Measurements from ENCODE around the gene SLC16A6. TPM values are rescaled to one million over a fixed set of nuclear protein-coding genes. Genes with fewer than 3 reads are reported as not detected.
"Not testable (repeated sequence)": the region's sequence is repeated elsewhere in the genome, so short reads cannot be mapped to it uniquely, and the experiment has no call there.

The SLC16A6 gene
- total RNA-seq, 1 experiment from 2014 or later, result 4.8 TPM

- H3K79me2 ChIP-seq (ENCODE audit: insufficient read depth, low read length), result no peaks in the 10 kb centered on the region
- RAD21 ChIA-PET (ENCODE audit: low non-redundant PET in 1 of 2, low total read pairs in 2 of 2, uncharacterized antibody in 2 of 2, unreplicated experiment in 2 of 2), result no interaction called here
- no peaks in the 10 kb centered on the region for H3K27me3 ChIP-seq (ENCODE audit: insufficient read depth, low read length)
- H3K27ac ChIP-seq (ENCODE audit: low read depth, low read length), result no peak overlapping the region
- H3K9me2 ChIP-seq (ENCODE audit: insufficient read depth), result no peaks in the 10 kb centered on the region
- no TSS peak for BruUV-seq (replicated peaks)
- peaks cover 8 to 51% of the 10 kb centered on the region in 2 experiments; a peak in 3 of 4 replicates for H3K4me1 ChIP-seq (ENCODE audit: control insufficient read depth in 1 of 2, insufficient read depth in 2 of 2, low read length in 2 of 2)
- H3K36me3 ChIP-seq (ENCODE audit: control insufficient read depth in 1 of 2, insufficient read depth in 2 of 2, low read length in 2 of 2), result no peaks in the 10 kb centered on the region
- peak overlapping the region; percentile 1; the same call in 1 of the 2 replicates for H3K4me2 ChIP-seq (ENCODE audit: low read length)
- intact Hi-C loops (cut with micrococcal nuclease), result no loop called here
- H3K9me3 ChIP-seq (ENCODE audit: control insufficient read depth in 1 of 2, insufficient read depth in 1 of 2, low read depth in 1 of 2, low read length in 2 of 2), result no peaks in the 10 kb centered on the region
- no peak for DNase-seq (ENCODE audit: low read depth, low spot score)
- no peak for TF ChIP-seq CEBPB (IDR thresholded peaks at IDR 0.05; ENCODE audit: low read depth)
- TF ChIP-seq FOSL1 (IDR thresholded peaks at IDR 0.05; ENCODE audit: low read depth), result 0 out of 2 replicates have a peak, but pooled peaks have one; percentile 38
- no peak overlapping the region for H3K9ac ChIP-seq (ENCODE audit: low read length)
- POLR2A ChIA-PET, result no interaction called here
- H2AFZ ChIP-seq (ENCODE audit: low read depth, low read length, poor library complexity, severe bottlenecking), result no peak overlapping the region
- H4K20me1 ChIP-seq (ENCODE audit: insufficient read depth), result no peaks in the 10 kb centered on the region
- no peak overlapping the region for H3K4me3 ChIP-seq (replicated peaks in 1 of 2; ENCODE audit: low read depth in 1 of 2, low read length in 2 of 2)
- no peak for ATAC-seq
- CTCF ChIA-PET, result no interaction called here
These were observed 59.4 kb downstream of the SLC16A6 start for GRCh38 chr17:68231541-68231940.

- CTCF ChIA-PET; H4K20me1 ChIP-seq (ENCODE audit: insufficient read depth); H3K9me3 ChIP-seq (ENCODE audit: control insufficient read depth in 1 of 2, insufficient read depth in 1 of 2, low read depth in 1 of 2, low read length in 2 of 2); H2AFZ ChIP-seq (ENCODE audit: low read depth, low read length, poor library complexity, severe bottlenecking); H3K27me3 ChIP-seq (ENCODE audit: insufficient read depth, low read length); H3K79me2 ChIP-seq (ENCODE audit: insufficient read depth, low read length); DNase-seq (ENCODE audit: low read depth, low spot score); BruUV-seq (replicated peaks); H3K36me3 ChIP-seq (ENCODE audit: control insufficient read depth in 1 of 2, insufficient read depth in 2 of 2, low read length in 2 of 2); H3K9ac ChIP-seq (ENCODE audit: low read length); H3K9me2 ChIP-seq (ENCODE audit: insufficient read depth); ATAC-seq; POLR2A ChIA-PET; H3K4me3 ChIP-seq (replicated peaks in 1 of 2; ENCODE audit: low read depth in 1 of 2, low read length in 2 of 2); intact Hi-C loops (cut with micrococcal nuclease); RAD21 ChIA-PET (ENCODE audit: low non-redundant PET in 1 of 2, low total read pairs in 2 of 2, uncharacterized antibody in 2 of 2, unreplicated experiment in 2 of 2); H3K27ac ChIP-seq (ENCODE audit: low read depth, low read length): not testable (repeated sequence)
- H3K4me1 ChIP-seq (ENCODE audit: control insufficient read depth in 1 of 2, insufficient read depth in 2 of 2, low read length in 2 of 2), result peaks cover 8 to 51% of the 10 kb centered on the region in 2 experiments; a peak in 3 of 4 replicates
- H3K4me2 ChIP-seq (ENCODE audit: low read length), result peak overlapping the region; percentile 1; the same call in 1 of the 2 replicates
These were observed 59.8 kb downstream of the SLC16A6 start for GRCh38 chr17:68231131-68231530.

GRCh38 chr17:68229619-68230018 lies 61.3 kb downstream of the SLC16A6 start:
- ATAC-seq, result no peak
- H3K4me3 ChIP-seq (replicated peaks in 1 of 2; ENCODE audit: low read depth in 1 of 2, low read length in 2 of 2), result no peak overlapping the region
- H3K36me3 ChIP-seq (ENCODE audit: control insufficient read depth in 1 of 2, insufficient read depth in 2 of 2, low read length in 2 of 2), result no peaks in the 10 kb centered on the region
- no peaks in the 10 kb centered on the region for H4K20me1 ChIP-seq (ENCODE audit: insufficient read depth)
- RAD21 ChIA-PET (ENCODE audit: low non-redundant PET in 1 of 2, low total read pairs in 2 of 2, uncharacterized antibody in 2 of 2, unreplicated experiment in 2 of 2), result no interaction called here
- H3K9me3 ChIP-seq (ENCODE audit: control insufficient read depth in 1 of 2, insufficient read depth in 1 of 2, low read depth in 1 of 2, low read length in 2 of 2), result no peaks in the 10 kb centered on the region
- H3K9ac ChIP-seq (ENCODE audit: low read length), result no peak overlapping the region
- POLR2A ChIA-PET, result no interaction called here
- peaks cover 7 to 37% of the 10 kb centered on the region in 2 experiments; a peak in 3 of 4 replicates for H3K4me1 ChIP-seq (ENCODE audit: control insufficient read depth in 1 of 2, insufficient read depth in 2 of 2, low read length in 2 of 2)
- H3K9me2 ChIP-seq (ENCODE audit: insufficient read depth), result no peaks in the 10 kb centered on the region
- H3K4me2 ChIP-seq (ENCODE audit: low read length), result no peak overlapping the region
- intact Hi-C loops (cut with micrococcal nuclease), result no loop called here
- no TSS peak for BruUV-seq (replicated peaks)
- no peak overlapping the region for H2AFZ ChIP-seq (ENCODE audit: low read depth, low read length, poor library complexity, severe bottlenecking)
- CTCF ChIA-PET, result no interaction called here
- no peak overlapping the region for H3K27ac ChIP-seq (ENCODE audit: low read depth, low read length)
- H3K79me2 ChIP-seq (ENCODE audit: insufficient read depth, low read length), result no peaks in the 10 kb centered on the region
- TF ChIP-seq ELF1 (IDR thresholded peaks at IDR 0.05; ENCODE audit: borderline replicate concordance, low read depth), result no peak
- no peak for TF ChIP-seq YY1 (IDR thresholded peaks at IDR 0.05; ENCODE audit: extremely low read depth, insufficient replicate concordance, low read depth, low read length)
- no peak for TF ChIP-seq POLR2A (IDR thresholded peaks at IDR 0.05; ENCODE audit: borderline replicate concordance, extremely low read depth, insufficient read depth, insufficient read length)
- DNase-seq (ENCODE audit: low read depth, low spot score), result no peak
- H3K27me3 ChIP-seq (ENCODE audit: insufficient read depth, low read length), result no peaks in the 10 kb centered on the region
